ENCODE data around the gene SLC2A10. TPM values are rescaled to one million over a fixed set of nuclear protein-coding genes. Genes with fewer than 3 reads are reported as not detected.

Gene SLC2A10
- total RNA-seq, 1 donor from 2014 or later, result 25.9 TPM

DNA sequence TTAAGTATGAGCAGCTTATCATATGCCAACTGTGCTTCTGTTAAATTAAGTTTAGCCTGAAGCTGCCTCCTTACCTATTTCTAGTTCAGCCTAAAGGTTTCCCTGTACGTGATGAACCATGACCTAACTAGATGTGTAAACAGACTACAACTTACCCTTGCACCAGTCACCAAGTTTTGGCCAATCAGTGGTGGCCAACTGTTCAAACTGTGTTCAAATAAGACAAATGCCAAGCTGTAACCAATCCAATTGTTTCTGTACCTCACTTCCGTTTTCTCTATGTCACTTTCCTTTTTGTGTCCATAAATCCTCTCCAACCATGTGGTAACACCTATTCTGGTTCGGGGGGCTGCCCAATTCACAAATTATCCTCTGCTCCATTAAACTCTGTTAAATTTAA lies 6.0 kb upstream of the SLC2A10 start:
- no peak for DNase-seq (ENCODE audit: low spot score)

DNA sequence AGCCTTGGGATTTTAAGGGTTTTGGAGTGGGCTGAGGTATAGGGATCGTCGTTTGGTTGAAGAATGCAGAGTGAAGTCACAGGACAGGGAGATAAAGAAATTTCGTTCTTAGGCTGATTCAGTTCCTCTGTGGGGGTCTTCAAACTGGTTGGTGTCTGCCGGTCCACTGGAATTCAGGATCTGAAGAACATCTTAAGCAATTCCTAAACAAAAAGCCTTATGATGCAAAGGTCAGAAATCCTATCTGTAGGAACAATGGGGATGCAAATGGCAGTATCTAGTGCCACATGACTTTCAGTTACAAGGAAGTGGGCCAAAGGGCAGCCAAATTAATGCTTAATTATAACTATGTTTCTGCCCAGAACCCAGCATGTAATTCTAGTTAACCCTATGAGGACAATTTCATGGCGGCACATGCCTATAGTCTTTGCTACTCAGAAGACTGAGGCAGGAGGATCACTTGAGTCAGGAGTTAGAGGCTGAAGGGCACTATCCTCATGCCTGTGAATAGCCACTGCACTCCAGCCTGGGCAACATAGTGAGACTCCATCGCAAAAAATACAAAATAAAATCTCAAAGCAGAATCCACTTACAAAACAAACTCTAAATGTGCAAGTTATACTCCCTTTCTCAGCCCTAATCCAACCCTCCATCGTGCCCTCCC lies 4.6 kb upstream of the SLC2A10 start:
- no peak for DNase-seq (ENCODE audit: low spot score)

DNA sequence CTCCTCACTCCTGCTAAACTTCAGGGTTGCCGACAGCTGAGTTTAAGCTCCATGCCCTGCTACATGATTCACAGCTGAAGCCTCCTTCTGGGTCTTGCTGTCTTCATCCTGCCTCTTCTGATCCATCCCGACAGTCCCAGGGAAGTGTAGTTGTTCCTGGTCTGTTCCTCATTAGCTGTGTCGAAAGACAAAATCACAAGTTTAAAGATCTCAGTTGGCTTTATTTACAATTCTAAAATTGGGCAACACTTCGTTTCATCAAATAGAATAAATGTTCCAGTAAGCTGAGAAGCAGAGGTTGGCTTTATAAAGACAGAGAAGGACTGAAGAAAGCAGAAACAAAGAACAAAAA lies 4.1 kb upstream of the SLC2A10 start:
- DNase-seq (ENCODE audit: low spot score), result no peak

GRCh38 chr20:46706242-46706641 lies 3.2 kb upstream of the SLC2A10 start:
- no peak for DNase-seq (ENCODE audit: low spot score)

DNA sequence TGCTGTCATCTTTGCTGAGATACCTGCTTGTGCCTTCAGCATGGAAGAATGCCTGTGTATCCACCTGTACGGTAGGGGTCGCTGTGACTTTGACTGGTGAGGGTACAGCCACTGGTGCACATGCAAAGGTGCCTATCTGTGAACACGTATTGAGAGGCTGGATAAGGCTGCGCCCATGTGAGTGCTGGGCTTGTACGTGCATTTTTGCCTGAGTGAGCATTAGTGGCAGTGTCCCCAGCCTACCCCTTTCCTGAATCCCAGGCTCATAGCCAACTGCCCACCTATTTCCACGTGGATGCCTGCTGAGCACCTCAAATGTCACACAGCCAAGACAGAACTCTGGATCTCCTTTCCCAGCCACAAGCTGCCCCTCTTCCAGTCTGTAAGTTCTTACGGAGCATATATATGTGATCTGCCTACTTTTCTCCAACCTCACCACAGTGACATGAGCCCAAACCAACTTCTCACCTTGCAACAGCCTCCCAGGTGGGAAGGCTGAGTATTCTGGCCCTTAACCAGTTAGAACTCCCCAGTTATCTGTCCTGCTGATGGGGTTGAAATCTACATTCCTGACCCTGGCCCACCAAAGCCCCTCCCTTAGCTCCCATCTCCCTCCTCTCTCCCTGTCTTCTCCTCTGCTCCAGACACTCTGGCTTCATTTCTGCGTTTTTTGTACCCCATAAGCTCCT lies 1.1 kb upstream of the SLC2A10 start:
- DNase-seq (ENCODE audit: low spot score), result peak; percentile 82

DNA sequence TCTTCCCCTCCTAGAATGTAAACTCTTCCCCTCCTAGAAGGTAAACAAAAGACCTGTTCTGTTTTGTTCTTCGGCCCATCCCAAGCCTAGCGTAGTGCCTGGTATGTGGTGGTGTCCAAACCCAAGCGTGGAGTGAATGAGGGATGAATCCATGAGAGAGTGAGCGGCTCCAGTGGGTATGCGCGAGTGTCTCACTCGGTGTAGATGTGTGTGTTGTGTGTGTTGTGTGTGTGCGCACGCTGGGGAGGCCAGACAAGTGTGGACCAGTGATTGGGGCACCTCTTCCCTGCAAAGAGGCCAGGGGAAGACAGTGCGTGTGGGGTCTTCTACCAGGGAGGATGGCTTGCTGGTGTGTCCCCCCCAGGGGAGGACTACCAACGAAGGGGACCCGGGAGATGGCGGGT lies 392 bp upstream of the SLC2A10 start:
- DNase-seq (ENCODE audit: low spot score), result no peak

GRCh38 chr20:46710153-46710913 lies 884 bp downstream of the SLC2A10 start:
- DNase-seq (ENCODE audit: low spot score), result no peak

DNA sequence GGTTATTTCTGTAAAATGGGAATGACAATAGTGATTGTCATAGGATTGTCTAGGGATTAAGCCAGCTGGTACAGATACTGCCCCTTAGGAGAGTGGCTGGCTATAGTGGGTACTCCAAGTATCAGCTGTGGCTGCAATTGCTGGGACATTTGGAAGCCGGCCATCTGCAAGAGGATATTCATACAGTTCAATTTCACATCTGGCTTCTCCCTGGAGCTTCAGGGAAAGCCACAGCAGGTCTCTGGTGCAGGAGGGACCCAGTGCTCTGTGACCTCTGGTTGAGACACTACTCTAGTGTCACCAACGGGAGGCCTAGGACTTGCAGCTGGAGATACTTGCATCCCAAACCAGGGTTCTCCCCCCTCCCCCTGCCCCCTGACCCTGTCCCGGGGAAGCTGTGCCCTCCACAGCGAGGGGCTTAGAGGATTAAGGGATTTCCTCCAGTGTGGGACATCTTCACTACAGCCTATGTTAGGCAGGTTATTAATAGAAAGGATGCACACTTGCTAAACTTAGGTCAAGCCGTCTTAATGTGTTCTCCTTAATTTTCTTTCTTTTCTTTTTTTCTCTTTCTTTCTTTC lies 2.7 kb downstream of the SLC2A10 start:
- no peak for DNase-seq (ENCODE audit: low spot score)

GRCh38 chr20:46713957-46714834 lies 4.7 kb downstream of the SLC2A10 start:
- DNase-seq (ENCODE audit: low spot score), result no peak

GRCh38 chr20:46715292-46715756 lies 5.9 kb downstream of the SLC2A10 start:
- DNase-seq (ENCODE audit: low spot score), result peak; percentile 64

DNA sequence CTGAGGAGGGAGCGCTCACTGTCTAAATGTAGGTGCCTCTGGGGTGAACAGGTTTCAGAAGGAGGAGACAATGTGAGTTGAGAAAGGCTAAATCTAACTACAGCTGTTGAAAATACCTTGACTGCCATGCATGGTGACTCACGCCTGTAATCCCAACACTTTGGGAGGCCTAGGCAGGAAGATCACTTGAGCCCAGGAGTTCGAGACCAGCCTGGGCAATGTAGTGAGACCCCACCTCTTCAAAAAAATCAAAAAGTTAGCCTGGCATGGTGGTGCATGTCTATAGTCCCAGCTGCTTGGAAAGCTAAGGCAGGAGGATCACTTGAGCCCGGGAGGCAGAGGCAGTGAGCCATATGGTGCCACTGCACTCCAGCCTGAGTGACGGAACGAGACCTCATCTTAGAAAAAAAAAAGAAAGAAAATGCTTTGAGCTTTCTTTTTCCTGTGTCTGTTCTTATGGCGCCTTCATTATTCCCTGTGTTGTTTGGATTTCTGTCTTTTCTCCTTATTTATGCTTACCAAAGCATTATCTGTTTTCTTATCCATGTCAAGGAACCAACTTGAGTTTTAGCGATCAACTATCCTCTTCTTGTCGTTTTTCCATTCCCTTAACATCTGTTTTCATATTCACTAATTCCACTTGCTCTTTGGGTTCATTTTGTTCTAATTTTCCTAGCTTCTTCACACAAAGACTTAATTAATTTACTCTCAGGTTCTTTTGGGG lies 8.5 kb downstream of the SLC2A10 start:
- DNase-seq (ENCODE audit: low spot score), result no peak

DNA sequence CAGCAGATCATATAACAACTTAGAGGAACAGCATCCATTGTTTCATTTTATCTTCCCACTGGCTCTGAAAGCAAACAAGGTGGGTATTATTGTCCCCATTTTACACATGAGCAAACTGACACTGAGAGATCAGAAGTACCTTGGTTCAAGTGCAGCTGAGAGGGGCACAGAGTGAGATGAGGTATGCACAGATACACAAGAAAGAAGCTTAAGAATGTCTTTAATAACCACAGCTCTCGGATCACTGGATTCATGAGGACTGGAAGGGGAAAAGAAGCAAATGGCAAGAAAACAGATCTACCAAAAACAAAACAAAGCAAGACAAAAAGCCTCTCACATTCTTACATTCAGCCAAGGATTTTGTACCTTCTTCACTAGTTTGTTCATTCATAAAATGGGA lies 10.6 kb downstream of the SLC2A10 start:
- no peak for DNase-seq (ENCODE audit: low spot score)

DNA sequence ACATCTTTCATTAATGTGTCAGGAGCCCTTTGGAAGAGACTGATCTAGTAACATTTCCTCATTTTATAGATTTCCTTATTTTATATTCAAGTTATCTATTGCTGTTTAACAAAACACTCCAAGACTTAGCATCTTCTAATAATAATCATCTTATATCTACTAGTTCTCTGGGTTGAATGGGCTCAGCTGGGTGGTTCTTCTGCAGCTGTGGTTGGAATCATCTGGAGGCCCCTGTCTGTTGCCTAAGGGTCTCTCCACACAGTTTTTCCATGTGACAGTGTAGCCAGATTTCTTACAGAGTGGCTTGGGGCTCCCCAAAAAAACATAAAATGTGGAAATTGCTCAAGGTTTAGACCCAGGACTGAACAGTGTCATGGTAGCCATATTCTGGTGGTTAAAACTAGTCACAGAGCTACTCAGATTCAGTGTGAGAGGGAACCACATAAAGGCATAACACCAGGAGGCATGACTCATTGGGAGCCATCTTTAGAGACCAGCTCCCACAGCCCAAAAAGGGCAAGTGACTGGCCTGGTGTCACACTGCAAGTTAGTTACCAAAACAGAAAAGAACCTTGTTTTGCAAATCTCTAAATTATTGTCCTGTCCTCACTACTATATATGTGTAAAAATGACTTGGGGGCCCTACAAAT lies 11.5 kb downstream of the SLC2A10 start:
- no peak for DNase-seq (ENCODE audit: low spot score)

DNA sequence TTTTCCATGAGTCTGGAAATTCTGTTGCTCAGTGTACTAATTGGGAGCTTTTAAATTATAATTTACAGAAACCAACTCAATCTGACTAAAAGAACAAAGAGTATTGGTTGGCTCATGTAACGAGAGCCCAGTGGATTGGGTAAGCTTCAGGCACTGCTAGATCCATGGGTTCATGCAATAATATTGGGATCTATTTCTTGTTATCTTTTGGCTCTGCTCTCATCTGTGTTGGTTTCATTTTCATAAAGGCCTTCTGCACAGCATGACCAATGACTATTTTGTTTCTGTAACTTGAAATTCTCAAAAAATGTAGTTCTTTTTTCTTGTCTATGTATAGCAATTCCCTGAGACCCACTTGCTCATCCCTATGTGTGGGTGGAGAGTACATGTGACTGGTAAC lies 12.0 kb downstream of the SLC2A10 start:
- no peak for DNase-seq (ENCODE audit: low spot score)

DNA sequence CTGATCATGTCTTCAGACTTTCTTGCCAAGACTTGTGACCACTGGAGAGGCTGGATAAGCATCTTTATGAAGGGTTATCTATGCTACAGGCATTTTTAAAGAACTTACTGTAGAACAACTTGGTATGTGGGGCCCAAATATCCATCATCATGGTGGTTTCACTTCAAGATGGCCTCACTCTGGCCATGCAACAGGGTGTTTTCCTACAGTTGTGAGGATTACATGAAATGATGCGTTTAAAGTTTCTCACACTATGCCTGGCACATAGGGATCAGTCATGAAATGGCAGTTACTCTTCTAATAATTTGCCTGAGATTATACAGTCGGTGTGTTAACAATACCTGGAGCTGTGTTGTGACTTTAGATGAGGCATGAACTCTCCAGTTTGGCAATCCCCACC lies 13.0 kb downstream of the SLC2A10 start:
- no peak for DNase-seq (ENCODE audit: low spot score)

- no peak for DNase-seq (ENCODE audit: low spot score)
Measured at GRCh38 chr20:46723039-46723438, 13.6 kb downstream of the SLC2A10 start.

DNA sequence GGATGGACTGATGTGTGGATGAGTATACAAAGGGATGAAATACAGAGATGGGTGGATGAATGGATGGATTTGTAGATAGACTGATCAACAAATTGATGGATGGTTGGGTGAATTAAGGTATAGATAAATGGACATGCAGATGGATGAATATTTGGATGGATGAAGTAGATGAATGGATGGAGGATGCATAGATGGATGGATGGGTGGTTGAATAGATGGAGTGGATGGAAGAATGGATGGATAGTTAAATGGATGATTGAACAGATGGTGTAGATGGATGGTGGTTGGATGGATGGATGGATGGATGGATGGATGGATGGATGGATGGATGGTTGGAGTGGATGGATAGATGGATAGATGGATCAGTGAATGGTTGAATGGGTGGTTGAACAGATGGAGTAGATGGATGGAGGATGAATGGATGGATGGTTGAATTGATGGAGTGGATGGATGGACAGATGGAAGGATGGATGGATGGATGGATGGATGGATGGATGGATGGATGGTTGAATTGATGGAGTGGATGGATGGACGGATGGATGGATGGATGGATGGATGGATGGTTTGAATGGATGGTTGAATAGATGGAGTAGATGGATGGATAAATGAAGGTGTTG lies 15.0 kb downstream of the SLC2A10 start:
- no peak for DNase-seq (ENCODE audit: low spot score)

DNA sequence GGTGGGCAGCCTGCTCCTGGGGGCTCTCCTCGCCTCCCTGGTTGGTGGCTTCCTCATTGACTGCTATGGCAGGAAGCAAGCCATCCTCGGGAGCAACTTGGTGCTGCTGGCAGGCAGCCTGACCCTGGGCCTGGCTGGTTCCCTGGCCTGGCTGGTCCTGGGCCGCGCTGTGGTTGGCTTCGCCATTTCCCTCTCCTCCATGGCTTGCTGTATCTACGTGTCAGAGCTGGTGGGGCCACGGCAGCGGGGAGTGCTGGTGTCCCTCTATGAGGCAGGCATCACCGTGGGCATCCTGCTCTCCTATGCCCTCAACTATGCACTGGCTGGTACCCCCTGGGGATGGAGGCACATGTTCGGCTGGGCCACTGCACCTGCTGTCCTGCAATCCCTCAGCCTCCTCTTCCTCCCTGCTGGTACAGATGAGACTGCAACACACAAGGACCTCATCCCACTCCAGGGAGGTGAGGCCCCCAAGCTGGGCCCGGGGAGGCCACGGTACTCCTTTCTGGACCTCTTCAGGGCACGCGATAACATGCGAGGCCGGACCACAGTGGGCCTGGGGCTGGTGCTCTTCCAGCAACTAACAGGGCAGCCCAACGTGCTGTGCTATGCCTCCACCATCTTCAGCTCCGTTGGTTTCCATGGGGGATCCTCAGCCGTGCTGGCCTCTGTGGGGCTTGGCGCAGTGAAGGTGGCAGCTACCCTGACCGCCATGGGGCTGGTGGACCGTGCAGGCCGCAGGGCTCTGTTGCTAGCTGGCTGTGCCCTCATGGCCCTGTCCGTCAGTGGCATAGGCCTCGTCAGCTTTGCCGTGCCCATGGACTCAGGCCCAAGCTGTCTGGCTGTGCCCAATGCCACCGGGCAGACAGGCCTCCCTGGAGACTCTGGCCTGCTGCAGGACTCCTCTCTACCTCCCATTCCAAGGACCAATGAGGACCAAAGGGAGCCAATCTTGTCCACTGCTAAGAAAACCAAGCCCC lies 16.0 kb downstream of the SLC2A10 start:
- no peak for DNase-seq (ENCODE audit: low spot score)

DNA sequence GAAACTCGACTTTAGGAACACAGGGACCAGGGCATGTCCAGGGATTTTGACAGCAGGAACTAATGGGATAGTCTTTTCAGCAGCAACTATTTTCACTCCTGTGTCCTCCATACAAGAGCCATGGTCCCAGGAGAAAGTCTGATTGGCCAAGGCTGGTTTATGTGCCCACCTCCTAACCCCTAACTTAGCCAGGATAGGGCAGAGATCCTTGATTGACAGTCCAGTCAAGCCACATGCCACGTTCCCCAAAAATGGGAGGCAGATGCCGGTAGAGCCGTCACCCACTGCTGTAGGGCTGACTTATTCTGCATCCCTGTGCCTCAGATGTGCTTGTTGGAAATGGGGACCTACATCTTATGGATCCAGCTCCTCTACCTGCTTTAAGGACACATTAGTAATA lies 22.3 kb downstream of the SLC2A10 start:
- no peak for DNase-seq (ENCODE audit: low spot score)

Measured in ureter (tissue), 1 donor.